K562 (cell line): Measurements from ENCODE around the gene CLNK. TPM values are rescaled to one million over a fixed set of nuclear protein-coding genes. Genes with fewer than 3 reads are reported as not detected.

ENCODE experiments used
- ATF7 ChIP-seq: fragments of 450-650 bp; IDR thresholded peaks from 2 replicates; pipeline ENCODE4 v1.7.1; 2014; ENCODE audit warnings: mild to moderate bottlenecking, moderate library complexity
- CAMTA2 ChIP-seq: fragments of 250-450 bp; sonication (Bioruptor Pico); conservative IDR thresholded peaks from 2 replicates; pipeline ENCODE4 v1.5.1; 2022
- CC2D1A ChIP-seq: fragments of 450-650 bp; IDR thresholded peaks from 2 replicates; pipeline ENCODE4 v1.6.1; 2017; ENCODE audit warnings: mild to moderate bottlenecking
- CREM ChIP-seq: IDR thresholded peaks from 2 replicates; pipeline ENCODE4 v1.6.1; 2014; ENCODE audit warnings: antibody characterized with exemption, low read depth
- E2F1 ChIP-seq: sonication (generic); formaldehyde crosslinking; IDR thresholded peaks from 2 replicates; pipeline ENCODE4 v1.8.1; 2023; ENCODE audit warnings: mild to moderate bottlenecking, missing genetic modification reagents, moderate library complexity
- E2F6 ChIP-seq, 2 experiments: IDR thresholded peaks; 2 replicates each; pipeline ENCODE4 v1.6.1; 2011; ENCODE audit warnings: borderline replicate concordance in 1 of 2, control low read depth in 1 of 2, low read depth in 1 of 2, low read length in 1 of 2, mild to moderate bottlenecking in 1 of 2, mixed read lengths in 1 of 2, moderate library complexity in 1 of 2; ENCODE audit not compliant: insufficient read depth in 1 of 2, insufficient read length in 1 of 2, poor library complexity in 1 of 2, severe bottlenecking in 1 of 2; ENCODE audit errors: extremely low read depth in 1 of 2
- EP300 ChIP-seq: IDR thresholded peaks from 2 replicates; pipeline ENCODE4 v1.6.1; 2012; ENCODE audit warnings: low read length, improper control_type of control experiment
- ESRRA ChIP-seq: fragments of 450-650 bp; IDR thresholded peaks from 2 replicates; pipeline ENCODE4 v1.6.1; 2014; ENCODE audit warnings: low read depth, mild to moderate bottlenecking, moderate library complexity, borderline replicate concordance
- ETV5 ChIP-seq: sonication (generic); formaldehyde crosslinking; IDR thresholded peaks from 2 replicates; pipeline ENCODE4 v1.4.0; 2020; ENCODE audit warnings: low read depth, mild to moderate bottlenecking, missing genetic modification reagents
- FIP1L1 ChIP-seq: fragments of 200-400 bp; formaldehyde crosslinking; IDR thresholded peaks from 2 replicates; pipeline ENCODE4 v1.6.1; 2018; ENCODE audit warnings: mild to moderate bottlenecking, low read depth, low read length; ENCODE audit not compliant: poor library complexity, severe bottlenecking
- FOSL1 ChIP-seq: fragments of 200-800 bp; sonication (Bioruptor generic); conservative IDR thresholded peaks from 2 replicates; pipeline ENCODE4 v1.6.1; 2016; ENCODE audit warnings: missing genetic modification characterization, missing compliant biosample characterization
- GABPB1 ChIP-seq: sonication (generic); formaldehyde crosslinking; IDR thresholded peaks from 2 replicates; pipeline ENCODE4 v1.8.0; 2022; ENCODE audit warnings: mild to moderate bottlenecking, missing genetic modification reagents
- HMGN3 ChIP-seq: IDR thresholded peaks from 2 replicates; pipeline ENCODE4 v1.6.1; 2011; ENCODE audit warnings: borderline replicate concordance, low read depth, mild to moderate bottlenecking, mixed read lengths, low read length; ENCODE audit not compliant: insufficient read length; ENCODE audit errors: extremely low read depth
- IFI16 ChIP-seq: fragments of 250-450 bp; sonication (Bioruptor Pico); IDR thresholded peaks from 2 replicates; pipeline ENCODE4 v2.1.2; 2022; ENCODE audit warnings: mild to moderate bottlenecking, inconsistent platforms
- JUN ChIP-seq, 2 experiments: sonication (generic) in 1 of 2; formaldehyde crosslinking in 1 of 2; IDR thresholded peaks; 2 replicates each; pipeline versions ENCODE4 v1.6.1 to v1.8.0; 2012 to 2022; ENCODE audit warnings: borderline replicate concordance in 2 of 2, mild to moderate bottlenecking in 2 of 2, improper control_type of control experiment in 1 of 2, low read depth in 1 of 2, low read length in 1 of 2, missing genetic modification reagents in 1 of 2
- MTA2 ChIP-seq: fragments of 450-650 bp; IDR thresholded peaks from 2 replicates; pipeline ENCODE4 v1.6.1; 2016; ENCODE audit warnings: low read depth
- PHB2 ChIP-seq: fragments of 450-650 bp; IDR thresholded peaks from 2 replicates; pipeline ENCODE4 v1.6.1; 2017; ENCODE audit warnings: low read depth
- RBM25 ChIP-seq: fragments of 200-400 bp; formaldehyde crosslinking; IDR thresholded peaks from 2 replicates; pipeline ENCODE4 v1.6.1; 2018; ENCODE audit warnings: low read length, low read depth, moderate library complexity; ENCODE audit not compliant: severe bottlenecking
- RFX7 ChIP-seq: fragments of 250-450 bp; sonication (Bioruptor Pico); IDR thresholded peaks from 2 replicates; pipeline ENCODE4 v1.5.1; 2021; ENCODE audit warnings: mild to moderate bottlenecking
- RHOXF2B ChIP-seq: fragments of 250-450 bp; sonication (Bioruptor Pico); conservative IDR thresholded peaks from 2 replicates; pipeline ENCODE4 v1.5.1; 2021
- TAF7 ChIP-seq: fragments of 450-650 bp; IDR thresholded peaks from 2 replicates; pipeline ENCODE4 v1.6.1; 2016; ENCODE audit warnings: missing genetic modification characterization, missing compliant biosample characterization
- TARDBP ChIP-seq: fragments of 450-650 bp; IDR thresholded peaks from 2 replicates; pipeline ENCODE4 v1.6.1; 2016
- TEAD2 ChIP-seq: fragments of 450-650 bp; IDR thresholded peaks from 2 replicates; pipeline ENCODE4 v1.6.1; 2016; ENCODE audit warnings: missing genetic modification characterization, control low read depth, missing compliant biosample characterization
- XRCC3 ChIP-seq: fragments of 450-650 bp; IDR thresholded peaks from 2 replicates; pipeline ENCODE4 v1.6.1; 2017; ENCODE audit warnings: mild to moderate bottlenecking, moderate library complexity
- ZFX ChIP-seq: sonication (generic); formaldehyde crosslinking; IDR thresholded peaks from 2 replicates; pipeline ENCODE4 v1.8.0; 2022; ENCODE audit warnings: mild to moderate bottlenecking, missing genetic modification reagents, moderate library complexity
- ZNF212 ChIP-seq: fragments of 450-650 bp; formaldehyde crosslinking; IDR thresholded peaks from 2 replicates; pipeline ENCODE4 v1.4.0; 2020; ENCODE audit warnings: mild to moderate bottlenecking
- ZNF282 ChIP-seq: sonication (generic); formaldehyde crosslinking; IDR thresholded peaks from 2 replicates; pipeline ENCODE4 v1.8.1; 2023; ENCODE audit warnings: missing genetic modification reagents
- ZNF3 ChIP-seq: fragments of 250-450 bp; sonication (Bioruptor Pico); IDR thresholded peaks from 2 replicates; pipeline ENCODE4 v1.5.0; 2021; ENCODE audit warnings: mild to moderate bottlenecking, moderate library complexity
- ZNF384 ChIP-seq: IDR thresholded peaks from 2 replicates; pipeline ENCODE4 v1.6.1; 2012; ENCODE audit warnings: low read depth, low read length, improper control_type of control experiment
- polyA plus RNA-seq, 8 experiments: library from polyadenylated mRNA; depleted of rRNA in 4 of 8; stranded (reverse) in 5 of 8; unstranded in 3 of 8; fragments of >200 nt; fragmentation: Nextera tagmentation in 2 of 8; fragmentation: Illumina TruSeq in 1 of 8; extraction: Ambion mirVana in 2 of 8; extraction: Trizol in 1 of 8; gene quantifications; 2 replicates each; pipeline versions ENCODE4 v1.2.1 to v1.2.3, GENCODE V29; 2011 to 2014; ENCODE audit warnings: inconsistent platforms in 1 of 8, missing spikeins in 1 of 8
- total RNA-seq, 7 experiments: library from RNA; depleted of rRNA in 6 of 7; stranded (reverse); fragments of >200 nt in 6 of 7; fragmentation: Illumina TruSeq in 2 of 7; extraction: Trizol in 2 of 7; gene quantifications; 2 replicates each; pipeline versions ENCODE4 v1.2.1 to v1.2.3, GENCODE V29; 2011 to 2021; ENCODE audit warnings: low replicate concordance in 1 of 7

Gene CLNK
- total and polyA plus RNA-seq, 9 of the 15 experiments (the other 6 are each of a cell fraction or from before 2014, with no cell fraction given): not detected

GRCh38 chr4:10461091-10461849 is 223.3 kb downstream of the CLNK start (continued):
- peak; percentile 77 for TF ChIP-seq RBM25
- no peak for TF ChIP-seq ETV5
- no peak for TF ChIP-seq TAF7 (tag)
- no peak for TF ChIP-seq JUN (IDR thresholded peaks at IDR 0.05; ENCODE audit: borderline replicate concordance, low read depth, low read length)
- peak; percentile 58; the same call in 1 of the 2 replicates for TF ChIP-seq JUN (CRISPR knock-in tag; IDR thresholded peaks at IDR 0.05; ENCODE audit: borderline replicate concordance)
- peak; percentile 27; the same call in 1 of the 2 replicates for TF ChIP-seq ATF7
- peak; percentile 91 for TF ChIP-seq FIP1L1
- TF ChIP-seq RFX7: no peak
- TF ChIP-seq ZNF384: no peak
- TF ChIP-seq E2F6 (IDR thresholded peaks at IDR 0.05; ENCODE audit: borderline replicate concordance in 1 of 2, extremely low read depth in 1 of 2, insufficient read depth in 1 of 2, insufficient read length in 1 of 2, low read depth in 1 of 2, low read length in 1 of 2, poor library complexity in 1 of 2, severe bottlenecking in 1 of 2): peak; percentile 89 to 94
- no peak for TF ChIP-seq CREM
- TF ChIP-seq EP300: no peak
- TF ChIP-seq HMGN3: peak; percentile 20
- peak; percentile 61; the same call in 1 of the 2 replicates for TF ChIP-seq E2F1
- TF ChIP-seq ZNF212 (CRISPR knock-in tag): 0 out of 2 replicates have a peak, but pooled peaks have one; percentile 46
- 0 out of 2 replicates have a peak, but pooled peaks have one; percentile 12 for TF ChIP-seq ESRRA
- no peak for TF ChIP-seq IFI16 (CRISPR knock-in tag)
- TF ChIP-seq XRCC3: no peak
- peak; percentile 79 for TF ChIP-seq ZFX
- no peak for TF ChIP-seq FOSL1
- TF ChIP-seq MTA2: no peak
- TF ChIP-seq ZNF3 (CRISPR knock-in tag): no peak
- 0 out of 2 replicates have a peak, but pooled peaks have one; percentile 58 for TF ChIP-seq ZNF282 (CRISPR knock-in tag)
- peak; percentile 58; the same call in 1 of the 2 replicates for TF ChIP-seq GABPB1 (CRISPR knock-in tag)
- TF ChIP-seq CAMTA2 (CRISPR knock-in tag): no peak
- no peak for TF ChIP-seq RHOXF2B (CRISPR knock-in tag)
- no peak for TF ChIP-seq TEAD2 (tag)
- TF ChIP-seq CC2D1A: 0 out of 2 replicates have a peak, but pooled peaks have one; percentile 25
- no peak for TF ChIP-seq TARDBP
- TF ChIP-seq PHB2: no peak
